K562 (cell line): Measurements from ENCODE around the gene RGS7BP. TPM values are rescaled to one million over a fixed set of nuclear protein-coding genes. Genes with fewer than 3 reads are reported as not detected.

ENCODE experiments used
- ATAC-seq: fragments of 200-7000 bp; cut with Tn5 transposase; 3 replicates; pipeline ENCODE4 v1.9.1; 2020; ENCODE audit warnings: moderate library complexity
- BruUV-seq: library from RNA; stranded (reverse); fragments of 400-500 nt; replicated peaks from 2 replicates; lab custom pipeline; 2021; lab: Mats Ljungman, UMichigan
- CTCF ChIA-PET: fragments of 300-600 bp; formaldehyde crosslinking; extraction: SDS; loops from one replicate; lab custom pipeline; 2021; ENCODE audit warnings: low intra/inter-chr PET ratio; lab: Yijun Ruan, JAX
- POLR2A ChIA-PET: fragments of 300-600, 350-650 bp; sonication (Branson Sonifier 250); formaldehyde crosslinking; extraction: SDS; loops from one replicate; lab custom pipeline; 2021; ENCODE audit warnings: antibody characterized with exemption, inconsistent platforms; lab: Yijun Ruan, JAX
- DNase-seq, 4 experiments: peaks; one replicate each; pipeline versions ENCODE4 v3.0.0 to v3.0.0-alpha.2; 2011 to 2018; ENCODE audit warnings: low spot score in 3 of 4, mixed read lengths in 3 of 4; ENCODE audit errors: extremely low read depth in 1 of 4
- FAIRE-seq: peaks from 2 replicates; lab custom pipeline; 2011; peaks lifted over from hg19 to GRCh38; lab: Jason Lieb, UNC
- H2AFZ ChIP-seq: 2 replicates; pipeline ENCODE4 v1.6.0; 2011; ENCODE audit warnings: low read depth, low read length, control low read depth, inconsistent platforms
- H3K27ac ChIP-seq: fragments of 200-600 bp; 3 replicates; pipeline ENCODE4 v1.8.0; 2011; ENCODE audit warnings: low read depth, mild to moderate bottlenecking, control low read depth, inconsistent platforms, low read length, moderate library complexity, mixed read lengths; ENCODE audit errors: extremely low read depth
- H3K27me3 ChIP-seq, 2 experiments: fragments of 300-600 bp in 1 of 2; 2 replicates in 1 of 2; 3 replicates in 1 of 2; pipeline versions ENCODE4 v1.6.0 to v1.8.0; 2011; ENCODE audit warnings: inconsistent platforms in 2 of 2, low read length in 2 of 2, mild to moderate bottlenecking in 1 of 2, mixed read lengths in 1 of 2, moderate library complexity in 1 of 2; ENCODE audit not compliant: control insufficient read depth in 2 of 2, insufficient read depth in 2 of 2
- H3K36me3 ChIP-seq: fragments of 300-600 bp; 3 replicates; pipeline ENCODE4 v1.8.0; 2011; ENCODE audit warnings: mild to moderate bottlenecking, low read length, inconsistent platforms; ENCODE audit not compliant: control insufficient read depth, insufficient read depth
- H3K4me1 ChIP-seq, 2 experiments: fragments of 200-600 bp in 1 of 2; replicated peaks in 1 of 2; 2 replicates in 1 of 2; 3 replicates in 1 of 2; pipeline versions ENCODE4 v1.5.1 to v1.8.0; 2011; ENCODE audit warnings: inconsistent platforms in 2 of 2, low read length in 2 of 2, mild to moderate bottlenecking in 1 of 2, mixed read lengths in 1 of 2, moderate library complexity in 1 of 2; ENCODE audit not compliant: control insufficient read depth in 2 of 2, insufficient read depth in 2 of 2
- H3K4me2 ChIP-seq: 2 replicates; pipeline ENCODE4 v1.6.1; 2011; ENCODE audit warnings: low read length, control low read depth, inconsistent platforms, mixed read lengths; ENCODE audit not compliant: insufficient read depth
- H3K4me3 ChIP-seq: fragments of 200-600 bp; sonication (generic), shearing (Covaris generic); 2 replicates; pipeline ENCODE4 v1.5.1; 2016; ENCODE audit warnings: control low read depth, inconsistent platforms
- H3K79me2 ChIP-seq: fragments of 200-600 bp; 3 replicates; pipeline ENCODE4 v1.8.0; 2011; ENCODE audit warnings: low read length, inconsistent platforms; ENCODE audit not compliant: control insufficient read depth, insufficient read depth
- H3K9ac ChIP-seq, 2 experiments: 2 replicates each; pipeline versions ENCODE4 v1.6.0 to v1.6.1; 2011; ENCODE audit warnings: low read depth in 2 of 2, low read length in 2 of 2, control low read depth in 1 of 2, inconsistent platforms in 1 of 2, mild to moderate bottlenecking in 1 of 2, mixed read lengths in 1 of 2; ENCODE audit not compliant: insufficient read depth in 1 of 2
- H3K9me1 ChIP-seq: one replicate; pipeline ENCODE4 v1.6.0; 2011; ENCODE audit warnings: inconsistent platforms, mild to moderate bottlenecking, low read length, moderate library complexity; ENCODE audit not compliant: control insufficient read depth, insufficient read depth
- H3K9me3 ChIP-seq: replicated peaks from 2 replicates; pipeline ENCODE4 v1.5.1; 2011; ENCODE audit warnings: low read depth, low read length, inconsistent platforms; ENCODE audit not compliant: control insufficient read depth, insufficient read depth
- H4K20me1 ChIP-seq: replicated peaks from 2 replicates; pipeline ENCODE4 v1.6.1; 2011; ENCODE audit warnings: low read length, inconsistent platforms, mixed read lengths; ENCODE audit not compliant: control insufficient read depth, insufficient read depth
- CHD1 ChIP-seq: fragments of 200-600 bp; sonication (generic); IDR thresholded peaks from one replicate; pipeline ENCODE4 v1.6.1; 2012; ENCODE audit warnings: mild to moderate bottlenecking, moderate library complexity, low read length, inconsistent platforms
- CREBBP ChIP-seq: IDR thresholded peaks from one replicate; pipeline ENCODE4 v1.6.1; 2012; ENCODE audit warnings: low read depth, mild to moderate bottlenecking, control low read depth, inconsistent platforms, low read length
- DDX20 ChIP-seq: fragments of 450-650 bp; IDR thresholded peaks from 2 replicates; pipeline ENCODE4 v1.6.1; 2016; ENCODE audit warnings: missing genetic modification characterization, low read depth, mild to moderate bottlenecking, missing compliant biosample characterization, moderate library complexity
- FOS ChIP-seq: IDR thresholded peaks from 3 replicates; pipeline ENCODE4 v1.6.1; 2011; ENCODE audit not compliant: insufficient read length; ENCODE audit errors: extremely low read depth
- FOXA1 ChIP-seq: fragments of 450-650 bp; IDR thresholded peaks from 2 replicates; pipeline ENCODE4 v1.6.1; 2016; ENCODE audit warnings: mild to moderate bottlenecking, borderline replicate concordance
- FOXK1 ChIP-seq: sonication (generic); formaldehyde crosslinking; IDR thresholded peaks from 2 replicates; pipeline ENCODE4 v1.8.0; 2022; ENCODE audit warnings: missing genetic modification reagents, mild to moderate bottlenecking, borderline replicate concordance
- MXI1 ChIP-seq: IDR thresholded peaks from 2 replicates; pipeline ENCODE4 v1.6.1; 2011; ENCODE audit warnings: low read depth, mild to moderate bottlenecking, improper control_type of control experiment, low read length
- SIRT6 ChIP-seq: IDR thresholded peaks from one replicate; pipeline ENCODE4 v1.6.1; 2012; ENCODE audit warnings: low read depth, mild to moderate bottlenecking, control low read depth, inconsistent platforms, low read length, moderate library complexity
- SMARCA4 ChIP-seq: fragments of 450-650 bp; IDR thresholded peaks from 2 replicates; pipeline ENCODE4 v1.6.1; 2016
- STAT5A ChIP-seq: IDR thresholded peaks from 2 replicates; pipeline ENCODE4 v1.6.1; 2012; ENCODE audit warnings: low read length, inconsistent platforms, borderline replicate concordance
- TBP ChIP-seq: optimal IDR thresholded peaks from 2 replicates; pipeline ENCODE3; 2011; ENCODE audit warnings: low read depth, low read length, improper control_type of control experiment
- ZEB2 ChIP-seq: fragments of 450-650 bp; IDR thresholded peaks from 2 replicates; pipeline ENCODE4 v1.6.1; 2016
- ZSCAN32 ChIP-seq: fragments of 450-650 bp; formaldehyde crosslinking; IDR thresholded peaks from 2 replicates; pipeline ENCODE4 v1.4.0; 2020; ENCODE audit warnings: mild to moderate bottlenecking, moderate library complexity
- WGBS: fragments of 100-300 bp; shearing (Covaris generic); methylation state at CpG from one replicate; pipeline ENCODE4 v1.1.6; 2016; ENCODE audit warnings: low coverage, mixed read lengths; ENCODE audit not compliant: insufficient coverage; ENCODE audit errors: missing lambda C conversion rate; 5-methylcytosine and 5-hydroxymethylcytosine counted together
- in situ Hi-C: fragments of 300-500 bp; cut with MboI; formaldehyde crosslinking; loops from 4 replicates; pipeline ENCODE4 v1.15.0; 2018; ENCODE audit warnings: inconsistent platforms, mixed read lengths
- intact Hi-C: fragments of 100-400 bp; cut with micrococcal nuclease; formaldehyde crosslinking; loops from 2 replicates; pipeline ENCODE4 v1.14.2; 2022
- polyA plus RNA-seq, 8 experiments: library from polyadenylated mRNA; depleted of rRNA in 4 of 8; stranded (reverse) in 5 of 8; unstranded in 3 of 8; fragments of >200 nt; fragmentation: Nextera tagmentation in 2 of 8; fragmentation: Illumina TruSeq in 1 of 8; extraction: Ambion mirVana in 2 of 8; extraction: Trizol in 1 of 8; gene quantifications; 2 replicates each; pipeline versions ENCODE4 v1.2.1 to v1.2.3, GENCODE V29; 2011 to 2014; ENCODE audit warnings: inconsistent platforms in 1 of 8, missing spikeins in 1 of 8
- total RNA-seq, 7 experiments: library from RNA; depleted of rRNA in 6 of 7; stranded (reverse); fragments of >200 nt in 6 of 7; fragmentation: Illumina TruSeq in 2 of 7; extraction: Trizol in 2 of 7; gene quantifications; 2 replicates each; pipeline versions ENCODE4 v1.2.1 to v1.2.3, GENCODE V29; 2011 to 2021; ENCODE audit warnings: low replicate concordance in 1 of 7

The RGS7BP gene
- total and polyA plus RNA-seq, 9 of the 15 experiments (the other 6 are each of a cell fraction or from before 2014, with no cell fraction given), result not detected

GRCh38 chr5:64526734-64527439 lies 21.1 kb downstream of the RGS7BP start:
- no peaks in the 10 kb centered on the region for H3K9me1 ChIP-seq
- no peaks in the 10 kb centered on the region for H3K79me2 ChIP-seq
- TF ChIP-seq STAT5A (no peak), FOXA1 (no peak), FOXK1 (CRISPR knock-in tag) (no peak), CHD1 (no peak), SIRT6 (no peak), MXI1 (no peak), SMARCA4 (no peak), ZSCAN32 (CRISPR knock-in tag) (no peak), TBP (no peak), ZEB2 (no peak), CREBBP (no peak), DDX20 (tag) (no peak), FOS (no peak)
- no peaks in the 10 kb centered on the region for H3K9me3 ChIP-seq
- no peak for ATAC-seq
- ChIA-PET CTCF (no interaction called here), POLR2A (interaction anchor here (0.8 to 1.1 kb wide), 2 partner anchors 16 to 420 kb away, joined by 3 read pairs; no protein-coding TSS in a partner anchor)
- H3K9ac ChIP-seq, result no peak overlapping the region
- H3K4me3 ChIP-seq, result no peak overlapping the region
- intact Hi-C loops (no loop called here), in situ Hi-C loops (no loop called here)
- no peaks in the 10 kb centered on the region for H4K20me1 ChIP-seq
- no peaks in the 10 kb centered on the region for H3K27me3 ChIP-seq
- WGBS, result 0% methylated on average over 3 of the region's 3 CpGs
- no peak overlapping the region for H2AFZ ChIP-seq
- no peak overlapping the region for H3K4me2 ChIP-seq
- BruUV-seq, result no TSS peak
- H3K4me1 ChIP-seq, result no peaks in the 10 kb centered on the region
- no peaks in the 10 kb centered on the region for H3K36me3 ChIP-seq
- no peak for DNase-seq
- FAIRE-seq, result no peak
- no peak overlapping the region for H3K27ac ChIP-seq
